SK-N-MC (cell line): Measurements from ENCODE around the gene SF3A2.

Experiments
- EZH2 ChIP-seq: fragments of 200-600 bp; sonication (generic); IDR thresholded peaks from one replicate; pipeline ENCODE4 v1.6.1; 2017; ENCODE audit warnings: antibody characterized with exemption
- FOXP2 ChIP-seq: optimal IDR thresholded peaks from 2 replicates; pipeline ENCODE3; 2011; ENCODE audit warnings: mild to moderate bottlenecking, moderate library complexity; ENCODE audit not compliant: insufficient read depth; ENCODE audit errors: extremely low read length, control extremely low read depth
- POLR2AphosphoS5 ChIP-seq: IDR thresholded peaks from 2 replicates; pipeline ENCODE4 v1.6.1; 2012; ENCODE audit warnings: mild to moderate bottlenecking, low read depth, low read length, borderline replicate concordance

GRCh38 chr19:2216361-2217225, 20.0 kb upstream of the SF3A2 start:
- TF ChIP-seq POLR2AphosphoS5 (no peak), EZH2 (no peak), FOXP2 (no peak)
